A673 (cell line): ENCODE measurements around the gene SPTLC2. TPM values are rescaled to one million over a fixed set of nuclear protein-coding genes. Genes with fewer than 3 reads are reported as not detected.
A peak's percentile ranks its signal among the peaks of the same experiment; 100 is the strongest.

Experiments
- BruUV-seq: library from RNA; stranded (reverse); fragments of 400-500 nt; replicated peaks from 2 replicates; lab custom pipeline; 2021; lab: Mats Ljungman, UMichigan
- CTCF ChIA-PET: fragments of 300-600 bp; sonication (Branson Sonifier 250); formaldehyde crosslinking; loops from one replicate; lab custom pipeline; 2022; ENCODE audit warnings: antibody characterized with exemption; lab: Charles Lee
- POLR2A ChIA-PET: fragments of 300-600 bp; sonication (Branson Sonifier 250); formaldehyde crosslinking; loops from one replicate; lab custom pipeline; 2022; ENCODE audit warnings: antibody characterized with exemption; ENCODE audit not compliant: low non-redundant PET; lab: Charles Lee
- DNase-seq: peaks from one replicate; pipeline ENCODE4 v3.0.0-alpha.2; 2015; ENCODE audit warnings: low spot score
- H3K27ac ChIP-seq: fragments of 200-600 bp; sonication (generic); 2 replicates; pipeline ENCODE4 v1.5.1; 2016; ENCODE audit warnings: mixed run types, low read depth, mild to moderate bottlenecking, mixed read lengths, antibody characterized with exemption, low read length; ENCODE audit not compliant: poor library complexity, severe bottlenecking
- H3K27me3 ChIP-seq: fragments of 200-600 bp; sonication (generic); replicated peaks from 2 replicates; pipeline ENCODE4 v1.6.1; 2017; ENCODE audit warnings: mixed run types, low read depth, mild to moderate bottlenecking, mixed read lengths, antibody characterized with exemption, low read length; ENCODE audit not compliant: insufficient read depth, poor library complexity
- H3K36me3 ChIP-seq: fragments of 200-600 bp; sonication (generic); 2 replicates; pipeline ENCODE4 v1.6.1; 2016; ENCODE audit warnings: mixed run types, mild to moderate bottlenecking, mixed read lengths, antibody characterized with exemption, low read length; ENCODE audit not compliant: insufficient read depth, poor library complexity, severe bottlenecking
- H3K4me1 ChIP-seq: fragments of 200-600 bp; sonication (generic); 2 replicates; pipeline ENCODE4 v1.6.1; 2017; ENCODE audit warnings: mixed run types, mild to moderate bottlenecking, mixed read lengths, antibody characterized with exemption, low read length; ENCODE audit not compliant: insufficient read depth, poor library complexity, severe bottlenecking
- H3K4me3 ChIP-seq: fragments of 200-600 bp; sonication (generic); 2 replicates; pipeline ENCODE4 v1.5.1; 2016; ENCODE audit warnings: low read depth, mixed run types, mild to moderate bottlenecking, mixed read lengths, low read length; ENCODE audit not compliant: poor library complexity, severe bottlenecking
- H3K9me3 ChIP-seq: fragments of 200-600 bp; sonication (generic); 2 replicates; pipeline ENCODE4 v1.6.1; 2016; ENCODE audit warnings: mixed run types, low read depth, mild to moderate bottlenecking, mixed read lengths, antibody characterized with exemption, low read length; ENCODE audit not compliant: poor library complexity, severe bottlenecking
- EZH2 ChIP-seq: fragments of 200-600 bp; sonication (generic); IDR thresholded peaks from 2 replicates; pipeline ENCODE4 v1.6.1; 2017; ENCODE audit warnings: borderline replicate concordance, low read depth, mild to moderate bottlenecking, mixed read lengths, antibody characterized with exemption, low read length; ENCODE audit not compliant: poor library complexity, severe bottlenecking
- intact Hi-C: fragments of 100-400 bp; cut with micrococcal nuclease; formaldehyde crosslinking; loops from one replicate; pipeline ENCODE4 v1.10.0; 2022; ENCODE audit not compliant: unreplicated experiment
- total RNA-seq: library from RNA; stranded (reverse); gene quantifications from 2 replicates; pipeline ENCODE4 v1.2.3, GENCODE V29; 2021
- TF ChIP-seq, protein P1 (sequence below): fragments of 300-800, 200-600 bp; sonication (generic); conservative IDR thresholded peaks from 2 replicates; pipeline ENCODE4 v1.5.1; 2017; ENCODE audit warnings: low read depth, mild to moderate bottlenecking, antibody characterized with exemption, low read length, moderate library complexity, mixed read lengths

The SPTLC2 gene
- total RNA-seq, 1 experiment from 2014 or later = 17.3 TPM

DNA sequence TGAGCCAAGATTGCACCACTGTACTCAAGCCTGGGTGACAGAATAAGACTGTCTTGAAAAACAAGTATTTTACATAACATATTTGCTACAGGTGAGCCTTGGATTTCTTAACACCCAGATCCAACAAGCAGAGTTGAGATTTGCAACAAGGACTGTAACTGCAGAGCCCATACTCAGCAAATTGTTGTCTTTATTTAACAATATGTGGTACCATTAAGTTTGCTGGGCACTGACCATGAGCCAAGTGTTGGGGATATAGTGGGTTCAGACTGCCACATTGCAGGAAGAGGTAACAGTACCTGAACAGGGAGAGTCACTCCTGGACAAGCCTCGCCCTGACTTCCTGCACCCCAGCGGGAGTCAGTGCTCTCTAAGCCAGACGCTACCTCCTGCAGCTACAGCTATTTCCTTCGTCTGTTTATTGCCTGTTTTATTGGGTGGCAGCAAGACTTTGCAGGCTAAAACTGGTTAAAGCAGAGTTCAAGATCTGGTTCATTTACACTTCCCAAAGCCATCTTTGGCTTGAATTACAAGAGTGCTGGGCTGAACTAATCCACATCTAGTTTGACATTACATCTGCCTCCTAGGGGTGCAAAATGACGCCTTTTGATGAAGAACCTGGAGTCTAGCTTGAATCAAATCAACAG, 146.1 kb downstream of the SPTLC2 start:
- DNase-seq = peak; percentile 48
- H3K36me3 ChIP-seq = peaks cover 42% of the 10 kb centered on the region
- H3K27ac ChIP-seq = no peak overlapping the region
- POLR2A ChIA-PET = no interaction called here
- intact Hi-C loops = no loop called here
- H3K4me3 ChIP-seq = no peak overlapping the region
- H3K4me1 ChIP-seq = no peaks in the 10 kb centered on the region
- TF ChIP-seq, protein P1, sequence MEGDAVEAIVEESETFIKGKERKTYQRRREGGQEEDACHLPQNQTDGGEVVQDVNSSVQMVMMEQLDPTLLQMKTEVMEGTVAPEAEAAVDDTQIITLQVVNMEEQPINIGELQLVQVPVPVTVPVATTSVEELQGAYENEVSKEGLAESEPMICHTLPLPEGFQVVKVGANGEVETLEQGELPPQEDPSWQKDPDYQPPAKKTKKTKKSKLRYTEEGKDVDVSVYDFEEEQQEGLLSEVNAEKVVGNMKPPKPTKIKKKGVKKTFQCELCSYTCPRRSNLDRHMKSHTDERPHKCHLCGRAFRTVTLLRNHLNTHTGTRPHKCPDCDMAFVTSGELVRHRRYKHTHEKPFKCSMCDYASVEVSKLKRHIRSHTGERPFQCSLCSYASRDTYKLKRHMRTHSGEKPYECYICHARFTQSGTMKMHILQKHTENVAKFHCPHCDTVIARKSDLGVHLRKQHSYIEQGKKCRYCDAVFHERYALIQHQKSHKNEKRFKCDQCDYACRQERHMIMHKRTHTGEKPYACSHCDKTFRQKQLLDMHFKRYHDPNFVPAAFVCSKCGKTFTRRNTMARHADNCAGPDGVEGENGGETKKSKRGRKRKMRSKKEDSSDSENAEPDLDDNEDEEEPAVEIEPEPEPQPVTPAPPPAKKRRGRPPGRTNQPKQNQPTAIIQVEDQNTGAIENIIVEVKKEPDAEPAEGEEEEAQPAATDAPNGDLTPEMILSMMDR = no peak
- no peak for TF ChIP-seq EZH2
- H3K27me3 ChIP-seq = no peaks in the 10 kb centered on the region
- CTCF ChIA-PET = no interaction called here
- H3K9me3 ChIP-seq = no peaks in the 10 kb centered on the region
- BruUV-seq = no TSS peak

DNA sequence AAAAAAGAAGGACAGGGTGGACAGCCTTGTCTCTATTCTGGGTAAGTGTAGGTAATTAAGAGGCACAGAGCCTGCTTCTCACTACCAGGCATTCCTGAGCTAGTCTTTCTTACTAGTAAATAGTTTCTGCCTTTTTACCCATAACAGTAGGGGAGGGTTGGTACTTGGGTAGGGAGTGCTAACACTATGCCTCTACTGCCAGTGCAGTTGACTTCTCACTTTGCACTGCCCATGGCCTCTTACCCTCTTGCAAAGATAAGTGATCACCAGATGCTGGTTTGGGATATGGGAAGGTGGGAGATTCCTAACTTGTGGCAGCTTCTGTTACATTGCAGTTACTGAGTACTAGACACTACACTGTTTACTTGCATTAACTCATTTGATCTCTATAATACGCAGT, 146.9 kb downstream of the SPTLC2 start:
- Histone ChIP-seq H3K4me1 (no peaks in the 10 kb centered on the region), H3K27ac (no peak overlapping the region), H3K4me3 (no peak overlapping the region), H3K36me3 (peaks cover 50% of the 10 kb centered on the region), H3K9me3 (no peaks in the 10 kb centered on the region), H3K27me3 (no peaks in the 10 kb centered on the region)
- DNase-seq = no peak
- ChIA-PET CTCF (no interaction called here), POLR2A (no interaction called here)
- TF ChIP-seq, protein P1 = no peak
- TF ChIP-seq EZH2 = no peak
- intact Hi-C loops = no loop called here
- BruUV-seq = no TSS peak

DNA sequence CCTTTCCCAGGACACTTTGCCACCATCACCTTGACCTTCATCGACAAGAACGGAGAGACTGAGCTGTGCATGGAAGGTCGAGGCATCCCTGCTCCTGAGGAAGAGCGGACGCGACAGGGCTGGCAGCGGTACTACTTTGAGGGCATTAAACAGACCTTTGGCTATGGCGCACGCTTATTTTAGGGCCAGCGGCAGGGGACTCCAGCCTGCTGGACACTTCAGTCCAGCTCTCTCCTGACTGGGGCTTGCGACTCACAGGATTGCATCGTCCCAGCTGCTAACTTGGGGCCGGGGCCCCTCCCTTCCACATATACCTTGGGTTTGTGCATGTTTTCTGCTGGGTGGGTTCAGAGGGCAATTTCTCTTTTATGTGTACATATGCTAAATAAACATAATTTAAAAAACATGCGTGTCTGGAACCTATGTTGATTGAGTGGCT, 147.4 kb downstream of the SPTLC2 start:
- Histone ChIP-seq H3K27me3 (no peaks in the 10 kb centered on the region), H3K4me3 (no peak overlapping the region), H3K4me1 (no peaks in the 10 kb centered on the region), H3K36me3 (peaks cover 55% of the 10 kb centered on the region), H3K9me3 (no peaks in the 10 kb centered on the region), H3K27ac (no peak overlapping the region)
- intact Hi-C loops = no loop called here
- ChIA-PET POLR2A (no interaction called here), CTCF (no interaction called here)
- TF ChIP-seq, protein P1 = no peak
- TF ChIP-seq EZH2 = no peak
- BruUV-seq = TSS peak; percentile 70
- no peak for DNase-seq
